GM23338 (cell line): ENCODE results near the gene BAAT. TPM values are rescaled to one million over a fixed set of nuclear protein-coding genes. Genes with fewer than 3 reads are reported as not detected.
A peak's percentile ranks its signal among the peaks of the same experiment; 100 is the strongest.

Experiments used
- ATAC-seq: fragments of 200-7000 bp; cut with Tn5 transposase; 3 replicates; pipeline ENCODE4 v1.9.1; 2020
- DNase-seq: peaks from one replicate; pipeline ENCODE4 v3.0.0-alpha.2; 2015; ENCODE audit warnings: low spot score
- H2AFZ ChIP-seq: fragments of 200-600 bp; sonication (generic); 2 replicates; pipeline ENCODE4 v1.8.0; 2016; ENCODE audit warnings: antibody characterized with exemption, mild to moderate bottlenecking, moderate library complexity
- H3F3A ChIP-seq: fragments of 200-600 bp; sonication (generic); replicated peaks from 2 replicates; pipeline ENCODE4 v1.8.0; 2017; ENCODE audit warnings: antibody characterized with exemption, mixed run types, low read depth
- H3K27ac ChIP-seq: fragments of 200-600 bp; sonication (generic); 2 replicates; pipeline ENCODE4 v1.6.1; 2016; ENCODE audit warnings: low read depth
- H3K27me3 ChIP-seq: fragments of 200-600 bp; sonication (generic); 2 replicates; pipeline ENCODE4 v1.8.0; 2016; ENCODE audit warnings: mild to moderate bottlenecking, mixed run types, moderate library complexity; ENCODE audit not compliant: insufficient read depth
- H3K36me3 ChIP-seq: fragments of 200-600 bp; sonication (generic); 2 replicates; pipeline ENCODE4 v1.8.0; 2016; ENCODE audit warnings: mild to moderate bottlenecking; ENCODE audit not compliant: insufficient read depth
- H3K4me1 ChIP-seq: fragments of 200-600 bp; sonication (generic); 2 replicates; pipeline ENCODE4 v1.8.0; 2016; ENCODE audit warnings: mild to moderate bottlenecking, moderate library complexity; ENCODE audit not compliant: insufficient read depth
- H3K4me2 ChIP-seq: fragments of 200-600 bp; sonication (generic); 2 replicates; pipeline ENCODE4 v1.7.1; 2017; ENCODE audit warnings: mixed run types
- H3K4me3 ChIP-seq: fragments of 200-600 bp; sonication (generic); 2 replicates; pipeline ENCODE4 v1.6.1; 2016; ENCODE audit warnings: mixed run types
- H3K79me2 ChIP-seq: fragments of 200-600 bp; sonication (generic); replicated peaks from 2 replicates; pipeline ENCODE4 v1.8.0; 2017; ENCODE audit warnings: mild to moderate bottlenecking; ENCODE audit not compliant: insufficient read depth
- H3K9me2 ChIP-seq: fragments of 200-600 bp; sonication (generic); 2 replicates; pipeline ENCODE4 v1.8.0; 2017; ENCODE audit not compliant: insufficient read depth
- H4K20me1 ChIP-seq: fragments of 200-600 bp; sonication (generic); replicated peaks from 2 replicates; pipeline ENCODE4 v1.8.0; 2017; ENCODE audit warnings: mild to moderate bottlenecking; ENCODE audit not compliant: insufficient read depth
- H3K27ac Mint-ChIP-seq: 2 replicates; pipeline ENCODE4 v1.8.0; 2020; ENCODE audit warnings: inconsistent platforms, mild to moderate bottlenecking, moderate library complexity, mixed read lengths
- H3K27me3 Mint-ChIP-seq: 3 replicates; pipeline ENCODE4 v1.8.0; 2022; ENCODE audit warnings: low read depth, mild to moderate bottlenecking, moderate library complexity, mixed read lengths, inconsistent platforms; ENCODE audit not compliant: insufficient read depth, poor library complexity
- H3K36me3 Mint-ChIP-seq: 3 replicates; pipeline ENCODE4 v1.8.0; 2021; ENCODE audit warnings: low read depth, mild to moderate bottlenecking, inconsistent platforms, moderate library complexity, mixed read lengths
- H3K4me1 Mint-ChIP-seq: 3 replicates; pipeline ENCODE4 v1.8.0; 2020; ENCODE audit warnings: mild to moderate bottlenecking, inconsistent platforms, mixed read lengths
- H3K4me3 Mint-ChIP-seq: 3 replicates; pipeline ENCODE4 v1.8.0; 2021; ENCODE audit warnings: moderate library complexity, mild to moderate bottlenecking, inconsistent platforms, mixed read lengths
- H3K9me3 Mint-ChIP-seq: 3 replicates; pipeline ENCODE4 v1.8.0; 2020; ENCODE audit warnings: moderate library complexity, mild to moderate bottlenecking, inconsistent platforms, mixed read lengths
- CREB1 ChIP-seq: fragments of 250-450 bp; sonication (Bioruptor Pico); IDR thresholded peaks from 2 replicates; pipeline ENCODE4 v1.5.0; 2020; ENCODE audit warnings: low read depth, mild to moderate bottlenecking, moderate library complexity
- CTCF ChIP-seq, 2 experiments: fragments of 200-600 bp in 1 of 2; sonication (generic) in 1 of 2; conservative IDR thresholded peaks; 2 replicates each; pipeline versions ENCODE4 v1.5.1 to v1.6.1; 2016 to 2017; ENCODE audit warnings: antibody characterized with exemption in 2 of 2, low read depth in 2 of 2, mild to moderate bottlenecking in 2 of 2, moderate library complexity in 1 of 2
- ETS1 ChIP-seq: IDR thresholded peaks from 2 replicates; pipeline ENCODE4 v1.6.1; 2016; ENCODE audit warnings: antibody characterized with exemption
- EZH2 ChIP-seq: fragments of 200-600 bp; sonication (generic); IDR thresholded peaks from one replicate; pipeline ENCODE4 v1.8.0; 2017; ENCODE audit warnings: antibody characterized with exemption, mild to moderate bottlenecking, low read depth; ENCODE audit not compliant: unreplicated experiment
- EZH2phosphoT487 ChIP-seq: fragments of 200-600 bp; sonication (generic); IDR thresholded peaks from one replicate; pipeline ENCODE4 v1.8.1; 2018; ENCODE audit warnings: antibody characterized with exemption; ENCODE audit not compliant: unreplicated experiment
- JUNB ChIP-seq: IDR thresholded peaks from one replicate; pipeline ENCODE4 v1.6.1; 2016; ENCODE audit warnings: antibody characterized with exemption; ENCODE audit not compliant: unreplicated experiment
- POLR2AphosphoS5 ChIP-seq: IDR thresholded peaks from 2 replicates; pipeline ENCODE4 v1.6.1; 2016; ENCODE audit warnings: antibody characterized with exemption, low read depth
- REST ChIP-seq: IDR thresholded peaks from one replicate; pipeline ENCODE4 v1.6.1; 2018; ENCODE audit warnings: antibody characterized with exemption; ENCODE audit not compliant: unreplicated experiment
- ZNF114 ChIP-seq: fragments of 250-450 bp; sonication (Bioruptor Pico); IDR thresholded peaks from 2 replicates; pipeline ENCODE4 v1.5.0; 2020; ENCODE audit warnings: mild to moderate bottlenecking, moderate library complexity
- polyA plus RNA-seq: library from polyadenylated mRNA; unstranded; fragments of >200 nt; fragmentation: Nextera tagmentation; extraction: Ambion mirVana; gene quantifications from 2 replicates; pipeline ENCODE4 v1.2.1, GENCODE V29; 2016
- total RNA-seq: library from RNA; depleted of rRNA; stranded (reverse); fragments of >200 nt; shearing (Covaris generic); gene quantifications from 2 replicates; pipeline ENCODE4 v1.2.3, GENCODE V29; 2014

Gene BAAT
- total and polyA plus RNA-seq, 2 experiments from 2014 or later = 0.08 to 0.14 TPM

DNA sequence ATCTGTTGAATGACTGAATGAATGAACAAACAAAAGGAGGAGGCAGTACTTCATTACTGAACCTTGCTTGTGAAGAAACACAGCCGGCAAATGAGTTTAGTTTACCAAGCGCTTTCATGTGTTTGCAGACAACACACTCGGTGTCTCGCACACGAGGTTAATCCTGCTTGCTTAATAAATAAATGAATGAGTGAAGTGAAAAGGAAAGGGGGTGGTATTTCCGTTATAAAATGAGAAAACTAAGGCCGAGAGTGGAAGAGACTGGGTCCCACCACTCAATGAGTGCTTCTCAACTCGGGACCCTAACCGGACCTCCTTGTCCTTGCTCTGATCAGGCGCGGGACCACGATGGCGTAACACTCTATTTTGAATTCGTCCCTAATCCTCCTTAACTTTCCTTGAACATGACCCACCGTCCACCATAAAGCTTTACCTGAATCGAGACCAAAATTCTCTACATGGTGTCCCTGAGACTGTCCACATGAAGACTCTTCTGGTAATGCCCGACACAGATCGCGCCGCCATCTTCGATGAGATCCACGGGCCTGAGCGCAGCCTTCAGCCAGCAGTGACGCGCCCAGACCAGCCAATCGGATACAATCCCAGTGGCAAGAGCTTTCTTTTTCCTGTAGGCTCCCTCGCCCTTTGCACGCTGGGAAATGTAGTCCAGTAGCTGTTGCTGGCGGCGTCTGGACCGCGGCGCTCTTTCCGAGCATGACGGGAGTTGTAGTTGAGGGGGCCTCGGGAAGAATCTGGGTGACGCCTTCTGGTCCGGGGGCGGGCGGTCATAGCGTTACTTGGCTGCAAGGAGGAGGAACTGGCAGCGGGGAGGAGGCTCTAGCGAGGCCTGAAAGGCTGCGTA is 13.5 kb upstream of the BAAT start, which contains the start of the genes MRPL50 and ZNF189 (continued):
- no peak for TF ChIP-seq REST
- TF ChIP-seq EZH2 = no peak
- TF ChIP-seq CTCF (conservative IDR thresholded peaks at IDR 0.05; ENCODE audit: low read depth in 2 of 2) = no peak
- TF ChIP-seq POLR2AphosphoS5 = peak; percentile 92

DNA sequence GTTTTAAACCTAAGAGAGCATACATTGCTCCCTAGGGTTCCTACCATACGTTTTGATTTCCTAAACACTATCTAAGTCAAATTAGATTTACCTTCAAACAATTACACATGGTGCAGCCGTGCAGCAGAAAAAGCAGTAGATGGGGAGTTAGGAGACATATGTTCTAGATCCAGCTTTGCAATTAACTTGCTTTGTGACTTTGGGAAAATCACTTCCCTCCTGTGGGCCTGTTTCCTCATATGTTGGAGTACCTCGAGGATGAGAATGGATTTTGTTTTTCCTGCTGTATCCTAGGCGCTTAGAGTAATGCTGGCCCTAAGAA is 12.9 kb upstream of the BAAT start:
- H3K36me3 Mint-ChIP-seq = peaks cover 73% of the 10 kb centered on the region
- DNase-seq = no peak
- peaks cover 4% of the 10 kb centered on the region for H3K27me3 Mint-ChIP-seq
- no peak overlapping the region; the same call in 1 of the 2 replicates for H2AFZ ChIP-seq
- no peaks in the 10 kb centered on the region for H3K27me3 ChIP-seq
- H3K36me3 ChIP-seq = peaks cover 22% of the 10 kb centered on the region; the same call in 1 of the 2 replicates
- H3K27ac Mint-ChIP-seq = peak overlapping the region; percentile 99
- H3K4me3 ChIP-seq = peak overlapping the region; percentile 78
- H3K9me3 Mint-ChIP-seq = peaks cover 15% of the 10 kb centered on the region
- peaks cover 19% of the 10 kb centered on the region for H4K20me1 ChIP-seq
- H3K4me2 ChIP-seq = peak overlapping the region; percentile 84
- H3K4me1 ChIP-seq = peaks cover 12% of the 10 kb centered on the region; the same call in 1 of the 2 replicates
- H3K4me1 Mint-ChIP-seq = peaks cover 5% of the 10 kb centered on the region
- H3K9me2 ChIP-seq = no peaks in the 10 kb centered on the region
- H3K79me2 ChIP-seq = peaks cover 72% of the 10 kb centered on the region
- ATAC-seq = no peak
- no peaks in the 10 kb centered on the region for H3F3A ChIP-seq
- H3K4me3 Mint-ChIP-seq = peak overlapping the region; percentile 100
- H3K27ac ChIP-seq = 0 out of 2 replicates have a peak overlapping the region, but pooled peaks have one; percentile 39
- TF ChIP-seq CTCF (conservative IDR thresholded peaks at IDR 0.05; ENCODE audit: low read depth in 2 of 2) (no peak), JUNB (no peak), REST (no peak), ZNF114 (CRISPR knock-in tag) (no peak), EZH2phosphoT487 (no peak), EZH2 (no peak), ETS1 (no peak), POLR2AphosphoS5 (no peak), CREB1 (no peak)
